Measurements from ENCODE around the gene TCF4. TPM values are rescaled to one million over a fixed set of nuclear protein-coding genes. Genes with fewer than 3 reads are reported as not detected.

Gene TCF4
- total RNA-seq, 1 experiment from 2014 or later, result 0.42 TPM

DNA sequence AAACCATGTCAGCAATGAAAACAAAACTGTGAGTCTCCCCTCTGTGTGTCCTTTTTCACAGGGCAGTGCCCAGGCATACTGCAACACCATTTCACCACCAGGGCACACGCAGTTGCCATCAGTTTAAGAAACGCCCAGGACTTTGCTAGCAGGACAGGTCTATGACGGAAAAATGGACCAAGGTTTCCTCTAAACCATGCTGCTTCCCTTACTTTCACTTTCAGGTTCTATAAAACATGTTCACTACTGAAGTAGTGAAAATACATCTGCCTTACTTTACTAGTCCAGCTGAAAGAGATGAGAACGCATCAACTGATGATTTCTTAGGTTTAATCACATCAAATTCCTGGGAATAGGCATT, 110.5 kb downstream of the TCF4 start:
- Histone ChIP-seq H3K9me2 (ENCODE audit: insufficient read depth) (no peaks in the 10 kb centered on the region), H3K9ac (ENCODE audit: low read length) (no peak overlapping the region), H3K79me2 (ENCODE audit: insufficient read depth, low read length) (no peaks in the 10 kb centered on the region), H3K9me3 (ENCODE audit: control insufficient read depth in 1 of 2, insufficient read depth in 1 of 2, low read depth in 1 of 2, low read length in 2 of 2) (peaks cover 0 to 5% of the 10 kb centered on the region in 2 experiments; a peak in 2 of 4 replicates), H3K27ac (ENCODE audit: low read depth, low read length) (no peak overlapping the region), H3K4me2 (ENCODE audit: low read length) (no peak overlapping the region), H3K4me3 (replicated peaks in 1 of 2; ENCODE audit: low read depth in 1 of 2, low read length in 2 of 2) (no peak overlapping the region), H4K20me1 (ENCODE audit: insufficient read depth) (no peaks in the 10 kb centered on the region), H3K4me1 (ENCODE audit: control insufficient read depth in 1 of 2, insufficient read depth in 2 of 2, low read length in 2 of 2) (no peaks in the 10 kb centered on the region), H3K36me3 (ENCODE audit: control insufficient read depth in 1 of 2, insufficient read depth in 2 of 2, low read length in 2 of 2) (no peaks in the 10 kb centered on the region), H3K27me3 (ENCODE audit: insufficient read depth, low read length) (no peaks in the 10 kb centered on the region), H2AFZ (ENCODE audit: low read depth, low read length, poor library complexity, severe bottlenecking) (no peak overlapping the region)
- RAD21 ChIA-PET (ENCODE audit: low non-redundant PET in 1 of 2, low total read pairs in 2 of 2, uncharacterized antibody in 2 of 2, unreplicated experiment in 2 of 2), result no interaction called here
- no peak for DNase-seq (ENCODE audit: low read depth, low spot score)
- TF ChIP-seq POLR2A (IDR thresholded peaks at IDR 0.05; ENCODE audit: borderline replicate concordance, extremely low read depth, insufficient read depth, insufficient read length) (no peak), CBX3 (IDR thresholded peaks at IDR 0.05; ENCODE audit: low read depth) (no peak), ZNF274 (IDR thresholded peaks at IDR 0.05; ENCODE audit: low read depth, low read length) (no peak), EGR1 (IDR thresholded peaks at IDR 0.05; ENCODE audit: low read depth) (no peak), CEBPB (IDR thresholded peaks at IDR 0.05; ENCODE audit: low read depth) (no peak), RAD21 (IDR thresholded peaks at IDR 0.05; ENCODE audit: low read depth) (no peak), ELF1 (IDR thresholded peaks at IDR 0.05; ENCODE audit: borderline replicate concordance, low read depth) (no peak), SP1 (IDR thresholded peaks at IDR 0.05; ENCODE audit: low read depth) (no peak), SRF (IDR thresholded peaks at IDR 0.05; ENCODE audit: low read depth) (no peak), FOSL1 (IDR thresholded peaks at IDR 0.05; ENCODE audit: low read depth) (no peak), EZH2phosphoT487 (IDR thresholded peaks at IDR 0.05; ENCODE audit: borderline replicate concordance) (no peak), EZH2 (IDR thresholded peaks at IDR 0.05) (no peak)
- TF ChIP-seq, protein P1, sequence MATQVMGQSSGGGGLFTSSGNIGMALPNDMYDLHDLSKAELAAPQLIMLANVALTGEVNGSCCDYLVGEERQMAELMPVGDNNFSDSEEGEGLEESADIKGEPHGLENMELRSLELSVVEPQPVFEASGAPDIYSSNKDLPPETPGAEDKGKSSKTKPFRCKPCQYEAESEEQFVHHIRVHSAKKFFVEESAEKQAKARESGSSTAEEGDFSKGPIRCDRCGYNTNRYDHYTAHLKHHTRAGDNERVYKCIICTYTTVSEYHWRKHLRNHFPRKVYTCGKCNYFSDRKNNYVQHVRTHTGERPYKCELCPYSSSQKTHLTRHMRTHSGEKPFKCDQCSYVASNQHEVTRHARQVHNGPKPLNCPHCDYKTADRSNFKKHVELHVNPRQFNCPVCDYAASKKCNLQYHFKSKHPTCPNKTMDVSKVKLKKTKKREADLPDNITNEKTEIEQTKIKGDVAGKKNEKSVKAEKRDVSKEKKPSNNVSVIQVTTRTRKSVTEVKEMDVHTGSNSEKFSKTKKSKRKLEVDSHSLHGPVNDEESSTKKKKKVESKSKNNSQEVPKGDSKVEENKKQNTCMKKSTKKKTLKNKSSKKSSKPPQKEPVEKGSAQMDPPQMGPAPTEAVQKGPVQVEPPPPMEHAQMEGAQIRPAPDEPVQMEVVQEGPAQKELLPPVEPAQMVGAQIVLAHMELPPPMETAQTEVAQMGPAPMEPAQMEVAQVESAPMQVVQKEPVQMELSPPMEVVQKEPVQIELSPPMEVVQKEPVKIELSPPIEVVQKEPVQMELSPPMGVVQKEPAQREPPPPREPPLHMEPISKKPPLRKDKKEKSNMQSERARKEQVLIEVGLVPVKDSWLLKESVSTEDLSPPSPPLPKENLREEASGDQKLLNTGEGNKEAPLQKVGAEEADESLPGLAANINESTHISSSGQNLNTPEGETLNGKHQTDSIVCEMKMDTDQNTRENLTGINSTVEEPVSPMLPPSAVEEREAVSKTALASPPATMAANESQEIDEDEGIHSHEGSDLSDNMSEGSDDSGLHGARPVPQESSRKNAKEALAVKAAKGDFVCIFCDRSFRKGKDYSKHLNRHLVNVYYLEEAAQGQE (IDR thresholded peaks at IDR 0.05; ENCODE audit: low read depth), result no peak
- TF ChIP-seq, protein P2, sequence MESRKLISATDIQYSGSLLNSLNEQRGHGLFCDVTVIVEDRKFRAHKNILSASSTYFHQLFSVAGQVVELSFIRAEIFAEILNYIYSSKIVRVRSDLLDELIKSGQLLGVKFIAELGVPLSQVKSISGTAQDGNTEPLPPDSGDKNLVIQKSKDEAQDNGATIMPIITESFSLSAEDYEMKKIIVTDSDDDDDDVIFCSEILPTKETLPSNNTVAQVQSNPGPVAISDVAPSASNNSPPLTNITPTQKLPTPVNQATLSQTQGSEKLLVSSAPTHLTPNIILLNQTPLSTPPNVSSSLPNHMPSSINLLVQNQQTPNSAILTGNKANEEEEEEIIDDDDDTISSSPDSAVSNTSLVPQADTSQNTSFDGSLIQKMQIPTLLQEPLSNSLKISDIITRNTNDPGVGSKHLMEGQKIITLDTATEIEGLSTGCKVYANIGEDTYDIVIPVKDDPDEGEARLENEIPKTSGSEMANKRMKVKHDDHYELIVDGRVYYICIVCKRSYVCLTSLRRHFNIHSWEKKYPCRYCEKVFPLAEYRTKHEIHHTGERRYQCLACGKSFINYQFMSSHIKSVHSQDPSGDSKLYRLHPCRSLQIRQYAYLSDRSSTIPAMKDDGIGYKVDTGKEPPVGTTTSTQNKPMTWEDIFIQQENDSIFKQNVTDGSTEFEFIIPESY (IDR thresholded peaks at IDR 0.05; ENCODE audit: extremely low read depth, insufficient replicate concordance, low read length), result no peak
- TF ChIP-seq, protein P3, sequence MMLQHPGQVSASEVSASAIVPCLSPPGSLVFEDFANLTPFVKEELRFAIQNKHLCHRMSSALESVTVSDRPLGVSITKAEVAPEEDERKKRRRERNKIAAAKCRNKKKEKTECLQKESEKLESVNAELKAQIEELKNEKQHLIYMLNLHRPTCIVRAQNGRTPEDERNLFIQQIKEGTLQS (IDR thresholded peaks at IDR 0.05), result no peak
- TF ChIP-seq, protein P4, sequence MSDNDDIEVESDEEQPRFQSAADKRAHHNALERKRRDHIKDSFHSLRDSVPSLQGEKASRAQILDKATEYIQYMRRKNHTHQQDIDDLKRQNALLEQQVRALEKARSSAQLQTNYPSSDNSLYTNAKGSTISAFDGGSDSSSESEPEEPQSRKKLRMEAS (IDR thresholded peaks at IDR 0.05), result no peak
- intact Hi-C loops (cut with micrococcal nuclease), result no loop called here
- no peak for ATAC-seq
- POLR2A ChIA-PET, result no interaction called here
- BruUV-seq (replicated peaks), result no TSS peak
- CTCF ChIA-PET, result no interaction called here
